GM21390 (cell line): Measurements from ENCODE around the gene PRMT9.

Experiments used
- ATAC-seq: cut with Tn5 transposase; IDR thresholded peaks from one replicate; pipeline ENCODE4 v1.9.1; 2021; ENCODE audit not compliant: unreplicated experiment

PRMT9 gene

GRCh38 chr4:147682755-147683154 is 1.2 kb downstream of the PRMT9 start:
- no peak for ATAC-seq

- no peak for ATAC-seq
Observed at GRCh38 chr4:147678796-147679549, 5.0 kb downstream of the PRMT9 start.

GRCh38 chr4:147678106-147678505 is 5.9 kb downstream of the PRMT9 start:
- ATAC-seq: no peak

GRCh38 chr4:147674496-147674895 is 9.5 kb downstream of the PRMT9 start:
- no peak for ATAC-seq

- ATAC-seq: no peak
Observed at GRCh38 chr4:147674073-147674472, 9.9 kb downstream of the PRMT9 start.

- ATAC-seq: no peak
Observed at GRCh38 chr4:147658501-147658900, 25.5 kb downstream of the PRMT9 start.

GRCh38 chr4:147655639-147656038 is 28.3 kb downstream of the PRMT9 start:
- ATAC-seq: no peak

GRCh38 chr4:147651563-147651962 is 32.4 kb downstream of the PRMT9 start:
- no peak for ATAC-seq

GRCh38 chr4:147648656-147649055 is 35.3 kb downstream of the PRMT9 start:
- no peak for ATAC-seq

GRCh38 chr4:147645099-147645498 is 38.9 kb downstream of the PRMT9 start:
- no peak for ATAC-seq

- ATAC-seq: no peak
Observed at GRCh38 chr4:147644471-147644870, 39.5 kb downstream of the PRMT9 start.

GRCh38 chr4:147643616-147644015 is 40.3 kb downstream of the PRMT9 start:
- ATAC-seq: no peak

- no peak for ATAC-seq
Observed at GRCh38 chr4:147640331-147640730, 43.6 kb downstream of the PRMT9 start.

GRCh38 chr4:147639388-147639787 is 44.6 kb downstream of the PRMT9 start:
- ATAC-seq: no peak

- no peak for ATAC-seq
Observed at GRCh38 chr4:147638942-147639341, 45.0 kb downstream of the PRMT9 start.

- no peak for ATAC-seq
Observed at GRCh38 chr4:147638365-147638764, 45.6 kb downstream of the PRMT9 start.

- no peak for ATAC-seq
Observed at GRCh38 chr4:147635348-147635747, 48.6 kb downstream of the PRMT9 start.

GRCh38 chr4:147633643-147634042 is 50.3 kb downstream of the PRMT9 start:
- ATAC-seq: no peak

GRCh38 chr4:147633113-147633512 is 50.9 kb downstream of the PRMT9 start:
- no peak for ATAC-seq

GRCh38 chr4:147629783-147630730 is 53.9 kb downstream of the PRMT9 start:
- no peak for ATAC-seq

GRCh38 chr4:147628415-147628814 is 55.5 kb downstream of the PRMT9 start:
- ATAC-seq: no peak

GRCh38 chr4:147626903-147627302 is 57.1 kb downstream of the PRMT9 start:
- no peak for ATAC-seq
